Thoracic aorta (tissue), 2 donors: Measurements from ENCODE around the gene MAN1C1. TPM values are rescaled to one million over a fixed set of nuclear protein-coding genes. Genes with fewer than 3 reads are reported as not detected.

Experiments
- ATAC-seq: fragments of 150-250 bp; one replicate; pipeline ENCODE4 v1.8.0; 2017; ENCODE audit warnings: low read depth; ENCODE audit not compliant: insufficient number of reproducible peaks, low FRiP score
- DNase-seq: peaks from one replicate; pipeline ENCODE4 v3.0.0-alpha.2; 2020; ENCODE audit warnings: low spot score
- H3K27ac ChIP-seq, 2 donors: fragments of 200-600 bp; sonication (generic); 1 replicate in 1 of 2; 2 replicates in 1 of 2; pipeline ENCODE4 v1.5.1; 2016; ENCODE audit warnings: mild to moderate bottlenecking in 2 of 2, moderate library complexity in 2 of 2
- H3K27me3 ChIP-seq: fragments of 200-600 bp; sonication (generic); replicated peaks from 2 replicates; pipeline ENCODE4 v1.6.0; 2016; ENCODE audit warnings: mild to moderate bottlenecking; ENCODE audit not compliant: insufficient read depth
- H3K36me3 ChIP-seq: fragments of 200-600 bp; sonication (generic); one replicate; pipeline ENCODE4 v1.5.1; 2016
- H3K4me1 ChIP-seq, 2 donors: fragments of 200-600 bp; sonication (generic); 1 replicate in 1 of 2; 2 replicates in 1 of 2; pipeline versions ENCODE4 v1.5.1 to v1.6.0; 2016; ENCODE audit warnings: low read depth in 2 of 2, mild to moderate bottlenecking in 1 of 2; ENCODE audit not compliant: control insufficient read depth in 1 of 2
- H3K4me3 ChIP-seq: fragments of 200-600 bp; sonication (generic); 2 replicates; pipeline ENCODE4 v1.5.1; 2016; ENCODE audit warnings: mild to moderate bottlenecking
- H3K9me3 ChIP-seq: fragments of 200-600 bp; sonication (generic); 2 replicates; pipeline ENCODE4 v1.5.1; 2016
- total RNA-seq, 2 donors: library from RNA; depleted of rRNA; stranded (reverse); fragments of >200 nt; gene quantifications; one replicate each; pipeline versions ENCODE4 v1.1.0 to v1.2.3, GENCODE V29; 2016
- TF ChIP-seq, protein P1 (sequence below): fragments of 200-600 bp; sonication (generic); IDR thresholded peaks from one replicate; pipeline ENCODE4 v1.5.1; 2019; ENCODE audit warnings: antibody characterized with exemption

MAN1C1 gene
- total RNA-seq, 2 donors from 2014 or later, result 21.0 to 26.0 TPM

DNA sequence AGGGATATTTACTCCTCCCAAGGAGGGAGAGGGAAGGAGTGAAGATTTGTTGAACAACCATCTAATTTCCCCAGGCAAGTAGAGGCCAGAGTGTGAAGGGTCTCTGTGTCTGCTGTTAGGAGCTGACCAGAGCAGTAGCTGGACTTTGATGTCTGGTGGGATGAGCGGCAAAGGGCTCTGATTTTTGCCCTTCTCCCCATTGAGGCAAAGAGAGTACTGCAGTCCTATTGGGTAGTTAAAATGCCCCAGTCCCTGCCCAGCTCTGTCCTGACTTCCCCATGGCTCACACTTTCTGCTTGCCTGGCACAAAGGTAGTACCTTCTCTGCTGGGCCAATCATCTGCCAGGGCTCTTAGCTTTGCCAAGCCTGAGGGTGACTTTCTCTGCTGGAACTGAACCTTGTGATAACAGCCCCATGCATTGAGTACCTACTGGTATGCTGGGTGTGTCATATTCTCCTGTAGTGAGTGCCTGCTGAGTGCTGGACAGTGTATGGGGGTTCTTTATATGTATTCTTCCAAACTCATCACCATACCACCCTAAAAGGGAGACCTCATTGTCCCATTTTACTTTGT is 119.5 kb downstream of the MAN1C1 start:
- TF ChIP-seq, protein P1, sequence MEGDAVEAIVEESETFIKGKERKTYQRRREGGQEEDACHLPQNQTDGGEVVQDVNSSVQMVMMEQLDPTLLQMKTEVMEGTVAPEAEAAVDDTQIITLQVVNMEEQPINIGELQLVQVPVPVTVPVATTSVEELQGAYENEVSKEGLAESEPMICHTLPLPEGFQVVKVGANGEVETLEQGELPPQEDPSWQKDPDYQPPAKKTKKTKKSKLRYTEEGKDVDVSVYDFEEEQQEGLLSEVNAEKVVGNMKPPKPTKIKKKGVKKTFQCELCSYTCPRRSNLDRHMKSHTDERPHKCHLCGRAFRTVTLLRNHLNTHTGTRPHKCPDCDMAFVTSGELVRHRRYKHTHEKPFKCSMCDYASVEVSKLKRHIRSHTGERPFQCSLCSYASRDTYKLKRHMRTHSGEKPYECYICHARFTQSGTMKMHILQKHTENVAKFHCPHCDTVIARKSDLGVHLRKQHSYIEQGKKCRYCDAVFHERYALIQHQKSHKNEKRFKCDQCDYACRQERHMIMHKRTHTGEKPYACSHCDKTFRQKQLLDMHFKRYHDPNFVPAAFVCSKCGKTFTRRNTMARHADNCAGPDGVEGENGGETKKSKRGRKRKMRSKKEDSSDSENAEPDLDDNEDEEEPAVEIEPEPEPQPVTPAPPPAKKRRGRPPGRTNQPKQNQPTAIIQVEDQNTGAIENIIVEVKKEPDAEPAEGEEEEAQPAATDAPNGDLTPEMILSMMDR, result no peak
- Histone ChIP-seq H3K36me3 (no peaks in the 10 kb centered on the region), H3K27me3 (no peaks in the 10 kb centered on the region), H3K4me3 (no peak overlapping the region), H3K9me3 (no peaks in the 10 kb centered on the region), H3K4me1 (peaks cover 0 to 4% of the 10 kb centered on the region in 2 donors), H3K27ac (no peak overlapping the region)
- no peak for ATAC-seq
- no peak for DNase-seq

DNA sequence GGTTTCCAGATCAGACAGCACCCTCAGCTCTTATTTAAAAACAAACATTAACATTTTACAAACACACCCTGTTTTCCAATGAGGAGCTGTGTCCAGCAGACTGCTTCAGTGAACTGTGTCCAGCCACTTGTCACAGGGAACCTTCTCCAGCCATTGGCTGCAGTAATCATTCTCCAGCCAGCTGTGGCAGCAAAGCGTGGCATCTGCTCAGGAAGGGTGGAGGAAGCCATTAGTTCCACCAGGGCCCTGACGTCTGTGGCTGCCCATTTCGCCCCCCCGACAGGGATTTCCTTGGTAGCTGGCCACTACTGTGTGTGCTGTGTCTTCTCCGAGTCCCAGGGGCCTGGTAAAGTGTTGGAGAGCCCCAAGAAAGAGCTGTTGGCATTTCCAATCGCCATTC is 120.5 kb downstream of the MAN1C1 start:
- H3K4me3 ChIP-seq, result no peak overlapping the region
- no peak for ATAC-seq
- H3K27me3 ChIP-seq, result no peaks in the 10 kb centered on the region
- TF ChIP-seq, protein P1, result no peak
- H3K36me3 ChIP-seq, result no peaks in the 10 kb centered on the region
- no peak for DNase-seq
- peaks cover 0 to 3% of the 10 kb centered on the region in 2 donors for H3K4me1 ChIP-seq
- no peak overlapping the region for H3K27ac ChIP-seq
- H3K9me3 ChIP-seq, result no peaks in the 10 kb centered on the region

DNA sequence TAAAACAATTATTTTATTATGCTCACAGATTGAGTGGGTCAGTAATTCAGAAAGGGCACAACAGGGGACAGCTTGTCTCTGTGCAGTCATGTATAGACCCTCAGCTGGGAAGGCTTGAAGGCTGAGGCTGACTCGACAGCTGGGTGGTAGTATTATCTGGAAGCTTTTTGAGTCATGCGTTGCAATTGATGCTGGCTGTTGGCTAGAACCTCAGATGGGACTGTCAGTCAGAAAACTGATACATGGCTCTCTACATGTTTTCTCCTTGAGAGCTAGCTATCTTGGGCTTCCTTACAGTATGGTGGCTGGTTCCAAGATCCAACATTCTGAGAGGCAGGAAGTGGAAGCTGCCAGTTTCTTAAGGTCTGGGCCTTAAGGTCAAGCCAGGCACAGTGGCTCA is 121.9 kb downstream of the MAN1C1 start:
- no peaks in the 10 kb centered on the region for H3K27me3 ChIP-seq
- TF ChIP-seq, protein P1, result no peak
- H3K36me3 ChIP-seq, result no peaks in the 10 kb centered on the region
- no peaks in the 10 kb centered on the region for H3K9me3 ChIP-seq
- no peak overlapping the region for H3K27ac ChIP-seq
- no peak for ATAC-seq
- DNase-seq, result no peak
- no peak overlapping the region for H3K4me3 ChIP-seq
- peaks cover 4 to 16% of the 10 kb centered on the region in 2 donors for H3K4me1 ChIP-seq

DNA sequence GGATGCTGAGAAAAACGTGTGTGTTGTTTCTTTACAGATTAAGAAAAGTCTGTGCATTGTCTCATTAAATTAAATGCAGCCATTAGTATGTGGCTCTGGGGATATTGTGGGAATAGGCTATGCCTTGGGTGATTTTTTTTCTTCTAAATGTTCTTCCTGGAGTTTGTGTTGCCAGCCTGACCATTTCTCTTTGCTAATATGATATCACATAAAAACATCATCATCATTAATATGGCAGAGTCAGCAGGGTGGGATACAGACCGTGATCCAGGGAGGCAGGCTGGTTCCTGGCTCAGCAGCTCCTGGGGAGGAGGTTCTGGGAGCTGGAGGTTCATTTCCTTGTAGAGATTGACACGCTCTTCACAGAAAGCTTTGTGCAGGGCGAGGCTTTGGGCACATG is 122.8 kb downstream of the MAN1C1 start:
- Histone ChIP-seq H3K36me3 (no peaks in the 10 kb centered on the region), H3K4me1 (peaks cover 9 to 24% of the 10 kb centered on the region in 2 donors), H3K27ac (no peak overlapping the region), H3K4me3 (no peak overlapping the region), H3K27me3 (no peaks in the 10 kb centered on the region), H3K9me3 (no peaks in the 10 kb centered on the region)
- DNase-seq, result no peak
- no peak for ATAC-seq
- TF ChIP-seq, protein P1, result no peak

DNA sequence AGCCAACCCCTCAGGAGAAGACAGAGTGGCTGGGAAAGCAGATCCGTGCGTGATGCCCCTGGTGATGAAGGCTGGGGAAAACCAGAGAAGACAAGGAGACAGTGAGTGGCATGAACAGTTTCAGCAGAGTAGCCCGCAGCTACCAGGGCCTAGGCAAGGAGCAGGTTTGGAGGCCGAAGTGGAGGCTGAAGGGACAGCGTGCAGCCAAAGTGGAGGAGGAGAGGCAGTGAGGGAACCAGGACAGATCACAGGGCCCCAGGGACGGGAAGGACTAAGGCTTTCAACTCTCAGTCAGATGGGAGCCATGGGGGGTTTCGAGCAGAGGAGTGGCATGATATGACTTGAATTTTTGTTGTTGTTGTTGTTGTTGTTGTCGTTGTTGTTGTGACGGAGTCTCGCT is 123.5 kb downstream of the MAN1C1 start:
- DNase-seq, result no peak
- no peak overlapping the region for H3K27ac ChIP-seq
- no peaks in the 10 kb centered on the region for H3K27me3 ChIP-seq
- no peaks in the 10 kb centered on the region for H3K9me3 ChIP-seq
- ATAC-seq, result no peak
- TF ChIP-seq, protein P1, result no peak
- no peak overlapping the region for H3K4me3 ChIP-seq
- peaks cover 15 to 31% of the 10 kb centered on the region in 2 donors for H3K4me1 ChIP-seq
- H3K36me3 ChIP-seq, result no peaks in the 10 kb centered on the region
